Mucosa of descending colon (tissue), 3 donors: ENCODE measurements around the gene TMEM40. TPM values are rescaled to one million over a fixed set of nuclear protein-coding genes. Genes with fewer than 3 reads are reported as not detected.
A peak's percentile ranks its signal among the peaks of the same experiment; 100 is the strongest.
"Not testable (repeated sequence)": the region's sequence is repeated elsewhere in the genome, so short reads cannot be mapped to it uniquely, and the experiment has no call there.

ENCODE experiments used
- ATAC-seq: fragments of 200-7000 bp; cut with Tn5 transposase; one replicate; pipeline ENCODE4 v1.9.1; 2020; ENCODE audit warnings: mild to moderate bottlenecking, moderate library complexity
- DNase-seq, 3 donors: peaks; one replicate each; pipeline ENCODE4 v3.0.0-alpha.2; 2020
- H3K36me3 ChIP-seq: fragments of 200-600 bp; one replicate; pipeline ENCODE4 v1.8.0; 2021; ENCODE audit warnings: low read depth, mild to moderate bottlenecking
- H3K4me1 ChIP-seq: fragments of 200-600 bp; one replicate; pipeline ENCODE4 v1.8.0; 2021; ENCODE audit warnings: low read depth, mild to moderate bottlenecking
- H3K4me3 ChIP-seq: fragments of 200-600 bp; one replicate; pipeline ENCODE4 v1.8.0; 2021; ENCODE audit warnings: mild to moderate bottlenecking
- H3K9me3 ChIP-seq: fragments of 200-600 bp; one replicate; pipeline ENCODE4 v1.8.0; 2021; ENCODE audit warnings: mild to moderate bottlenecking
- intact Hi-C, 2 donors: fragments of 100-400 bp; cut with DNase I in 1 of 2; cut with micrococcal nuclease in 1 of 2; formaldehyde crosslinking; loops; one replicate each; pipeline versions ENCODE4 v1.11.0 to v1.11.1; 2022; cut with DNase I, micrococcal nuclease
- total RNA-seq, 3 donors: library from RNA; stranded (reverse); fragmentation: NEBNext Ultra II Directional in 2 of 3; extraction: Animal tissue kit (Norgen Biotek cat#: 25700) in 2 of 3; gene quantifications; one replicate each; pipeline versions ENCODE4 v1.2.1 to v1.2.4, GENCODE V29; 2021 to 2023
- TF ChIP-seq, protein P1 (sequence below): fragments of 200-600 bp; IDR thresholded peaks from one replicate; pipeline ENCODE4 v1.8.0; 2022; ENCODE audit warnings: antibody characterized with exemption, mild to moderate bottlenecking
- donor health status: DM: no; HTN: no; CAD: no; lungs with moderate emphysema.
- donor health status: DM: no; HTN: no; CAD: no.
- donor health status: DM: no; HTN: yes; CAD: no.

Gene TMEM40
- total RNA-seq, 3 donors from 2014 or later = not detected

DNA sequence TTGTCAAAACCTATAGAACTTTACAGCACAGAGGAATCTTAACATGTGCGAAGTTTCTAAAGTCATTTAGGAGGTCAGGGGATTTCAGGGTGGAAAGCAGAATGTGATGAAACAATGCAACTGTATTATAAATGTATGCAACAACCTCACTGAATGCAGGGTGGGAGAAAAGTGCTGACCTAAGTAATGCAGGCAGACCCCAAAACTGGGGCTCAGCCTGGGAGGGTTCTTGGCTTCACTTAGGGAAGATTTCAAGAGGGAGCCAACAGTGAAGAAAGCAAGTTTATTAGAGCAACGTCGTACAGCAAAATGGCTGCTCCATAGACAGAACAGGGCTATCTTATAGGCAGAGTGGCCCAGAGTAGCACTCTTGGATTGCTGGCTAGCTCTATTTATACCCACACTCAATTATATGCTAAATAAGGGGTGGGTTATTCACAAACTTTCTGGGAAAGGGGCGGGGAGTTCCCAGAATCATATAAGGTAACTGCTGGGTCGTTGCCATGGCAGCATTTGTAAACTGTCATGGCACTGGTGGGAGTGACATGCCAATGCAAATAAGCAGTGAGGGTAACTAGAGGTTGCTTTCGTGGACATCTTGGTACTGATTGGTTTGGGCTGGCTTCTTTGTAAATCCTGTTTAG is 23.2 kb upstream of the TMEM40 start:
- Histone ChIP-seq H3K9me3 (no peaks in the 10 kb centered on the region), H3K4me1 (no peaks in the 10 kb centered on the region), H3K4me3 (no peak overlapping the region), H3K36me3 (no peaks in the 10 kb centered on the region)
- TF ChIP-seq, protein P1, sequence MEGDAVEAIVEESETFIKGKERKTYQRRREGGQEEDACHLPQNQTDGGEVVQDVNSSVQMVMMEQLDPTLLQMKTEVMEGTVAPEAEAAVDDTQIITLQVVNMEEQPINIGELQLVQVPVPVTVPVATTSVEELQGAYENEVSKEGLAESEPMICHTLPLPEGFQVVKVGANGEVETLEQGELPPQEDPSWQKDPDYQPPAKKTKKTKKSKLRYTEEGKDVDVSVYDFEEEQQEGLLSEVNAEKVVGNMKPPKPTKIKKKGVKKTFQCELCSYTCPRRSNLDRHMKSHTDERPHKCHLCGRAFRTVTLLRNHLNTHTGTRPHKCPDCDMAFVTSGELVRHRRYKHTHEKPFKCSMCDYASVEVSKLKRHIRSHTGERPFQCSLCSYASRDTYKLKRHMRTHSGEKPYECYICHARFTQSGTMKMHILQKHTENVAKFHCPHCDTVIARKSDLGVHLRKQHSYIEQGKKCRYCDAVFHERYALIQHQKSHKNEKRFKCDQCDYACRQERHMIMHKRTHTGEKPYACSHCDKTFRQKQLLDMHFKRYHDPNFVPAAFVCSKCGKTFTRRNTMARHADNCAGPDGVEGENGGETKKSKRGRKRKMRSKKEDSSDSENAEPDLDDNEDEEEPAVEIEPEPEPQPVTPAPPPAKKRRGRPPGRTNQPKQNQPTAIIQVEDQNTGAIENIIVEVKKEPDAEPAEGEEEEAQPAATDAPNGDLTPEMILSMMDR = no peak
- ATAC-seq (peak; percentile 77), DNase-seq (no peak)
- intact Hi-C loops = no loop called here

DNA sequence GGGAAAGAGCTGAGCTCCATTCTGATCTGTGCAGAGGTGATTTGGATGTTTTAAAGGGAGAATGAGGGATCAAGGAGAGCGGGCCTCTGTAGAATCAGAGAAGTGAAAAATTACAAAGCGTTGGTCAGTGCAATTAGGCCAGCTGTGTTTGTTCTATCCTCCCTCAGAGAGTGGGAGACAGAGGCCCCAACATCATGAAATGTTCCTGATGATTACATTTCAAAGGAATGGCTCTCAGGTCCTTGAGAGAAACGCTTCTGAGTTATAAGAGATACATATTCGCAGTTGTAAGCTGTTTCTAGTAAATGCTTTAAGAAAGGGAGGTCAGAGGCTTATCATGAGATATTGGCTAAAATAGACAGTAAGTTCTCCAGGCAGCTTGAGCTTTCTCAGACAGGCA is 21.7 kb upstream of the TMEM40 start:
- intact Hi-C loops = no loop called here
- no peak for ATAC-seq
- no peak overlapping the region for H3K4me3 ChIP-seq

DNA sequence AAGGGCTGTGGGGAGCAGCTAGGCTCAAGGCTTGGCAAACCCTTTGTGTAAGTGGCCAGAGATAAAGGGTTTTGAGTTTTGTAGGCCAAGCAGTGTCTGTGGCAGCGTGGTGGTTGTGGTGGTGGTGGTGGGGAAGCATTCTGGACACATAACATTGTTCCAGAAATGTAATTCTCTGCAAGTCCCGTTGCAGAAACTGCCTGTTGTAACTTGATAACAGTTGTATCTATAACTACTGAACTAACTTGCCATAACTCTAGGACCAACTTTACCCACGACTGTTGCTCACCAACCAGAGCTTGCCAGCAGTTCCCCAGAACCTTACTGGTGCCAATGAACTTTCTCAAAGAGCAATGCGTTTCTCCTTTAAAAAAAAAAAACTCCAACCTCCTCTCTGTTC is 18.1 kb upstream of the TMEM40 start:
- Histone ChIP-seq H3K4me1 (no peaks in the 10 kb centered on the region), H3K9me3 (no peaks in the 10 kb centered on the region), H3K4me3 (no peak overlapping the region), H3K36me3 (no peaks in the 10 kb centered on the region)
- DNase-seq = no peak
- intact Hi-C loops = no loop called here
- no peak for ATAC-seq
- TF ChIP-seq, protein P1 = no peak

More for the DNA sequence above, 21.7 kb upstream of the TMEM40 start:
- H3K9me3 ChIP-seq = no peaks in the 10 kb centered on the region
- H3K36me3 ChIP-seq = no peaks in the 10 kb centered on the region
- no peak for DNase-seq
- no peaks in the 10 kb centered on the region for H3K4me1 ChIP-seq
- TF ChIP-seq, protein P1 = no peak

DNA sequence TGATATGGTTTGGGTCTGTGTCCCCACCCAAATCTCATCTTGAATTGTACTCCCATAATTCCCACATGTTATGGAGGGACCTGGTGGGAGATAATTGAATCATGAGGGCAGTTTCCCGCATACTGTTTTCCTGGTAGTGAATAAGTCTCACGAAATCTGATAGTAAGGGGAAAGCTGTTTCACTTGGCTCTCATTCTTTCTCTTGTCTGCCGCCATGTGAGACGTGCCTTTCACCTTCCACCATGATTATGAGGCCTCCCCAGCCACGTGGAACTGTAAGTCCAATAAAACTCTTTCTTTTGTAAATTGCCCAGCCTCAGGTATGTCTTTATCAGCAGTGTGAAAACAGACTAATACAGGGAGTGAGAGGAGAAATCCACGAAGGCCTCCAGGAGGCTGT is 16.9 kb upstream of the TMEM40 start:
- H3K9me3 ChIP-seq, H3K4me3 ChIP-seq, DNase-seq, intact Hi-C loops, ATAC-seq, H3K4me1 ChIP-seq, H3K36me3 ChIP-seq: not testable (repeated sequence)

DNA sequence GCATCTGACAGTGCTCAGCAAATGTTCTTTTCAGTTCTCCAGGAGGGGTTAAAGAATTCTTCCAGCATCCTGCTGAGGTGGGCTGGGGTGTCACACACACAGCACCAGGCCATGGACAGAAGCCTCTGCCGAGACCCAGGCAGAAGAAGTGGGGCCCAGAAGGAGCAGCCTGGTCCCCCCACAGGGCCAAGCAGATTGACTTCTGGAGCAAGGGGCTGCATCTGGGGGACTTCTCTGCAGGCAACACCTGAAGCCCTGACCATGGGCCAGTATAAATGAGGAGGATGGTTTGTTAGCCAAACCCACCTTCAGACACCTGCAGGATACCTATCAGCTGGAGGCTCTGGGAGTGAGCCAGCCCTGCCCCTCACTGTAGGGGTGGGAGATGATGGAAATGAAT is 16.2 kb upstream of the TMEM40 start:
- DNase-seq (no peak), ATAC-seq (no peak)
- Histone ChIP-seq H3K4me3 (no peak overlapping the region), H3K9me3 (no peaks in the 10 kb centered on the region), H3K36me3 (no peaks in the 10 kb centered on the region), H3K4me1 (no peaks in the 10 kb centered on the region)
- intact Hi-C loops = no loop called here
- TF ChIP-seq, protein P1 = no peak

DNA sequence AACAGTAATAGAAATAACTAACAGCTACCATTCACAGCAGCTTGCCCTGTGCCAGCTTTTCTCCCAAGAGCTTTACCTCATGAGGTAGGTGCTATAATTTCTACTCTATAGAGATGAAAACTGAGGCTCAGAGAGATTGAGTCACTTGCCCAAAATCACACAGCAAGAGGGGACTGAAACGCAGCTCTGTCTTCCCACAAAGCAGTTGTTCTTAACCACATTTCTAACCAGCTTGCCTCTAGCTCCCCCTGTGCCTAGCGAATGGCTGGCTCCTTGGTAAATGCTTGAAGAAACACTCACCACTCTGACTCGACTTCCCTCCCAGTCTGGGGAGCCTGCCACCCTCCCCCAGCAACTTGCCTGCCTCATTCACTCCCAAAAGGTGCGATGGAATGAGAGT is 15.6 kb upstream of the TMEM40 start:
- no peaks in the 10 kb centered on the region for H3K9me3 ChIP-seq
- H3K36me3 ChIP-seq = no peaks in the 10 kb centered on the region
- no peak overlapping the region for H3K4me3 ChIP-seq
- H3K4me1 ChIP-seq = no peaks in the 10 kb centered on the region
- intact Hi-C loops = no loop called here
- no peak for DNase-seq
- TF ChIP-seq, protein P1 = no peak
- ATAC-seq = no peak
